ENCODE data around the gene NR1D1. TPM values are rescaled to one million over a fixed set of nuclear protein-coding genes. Genes with fewer than 3 reads are reported as not detected.

Gene NR1D1
- total RNA-seq, 4 donors from 2014 or later = 62.1 to 184 (median 96.0) TPM

DNA sequence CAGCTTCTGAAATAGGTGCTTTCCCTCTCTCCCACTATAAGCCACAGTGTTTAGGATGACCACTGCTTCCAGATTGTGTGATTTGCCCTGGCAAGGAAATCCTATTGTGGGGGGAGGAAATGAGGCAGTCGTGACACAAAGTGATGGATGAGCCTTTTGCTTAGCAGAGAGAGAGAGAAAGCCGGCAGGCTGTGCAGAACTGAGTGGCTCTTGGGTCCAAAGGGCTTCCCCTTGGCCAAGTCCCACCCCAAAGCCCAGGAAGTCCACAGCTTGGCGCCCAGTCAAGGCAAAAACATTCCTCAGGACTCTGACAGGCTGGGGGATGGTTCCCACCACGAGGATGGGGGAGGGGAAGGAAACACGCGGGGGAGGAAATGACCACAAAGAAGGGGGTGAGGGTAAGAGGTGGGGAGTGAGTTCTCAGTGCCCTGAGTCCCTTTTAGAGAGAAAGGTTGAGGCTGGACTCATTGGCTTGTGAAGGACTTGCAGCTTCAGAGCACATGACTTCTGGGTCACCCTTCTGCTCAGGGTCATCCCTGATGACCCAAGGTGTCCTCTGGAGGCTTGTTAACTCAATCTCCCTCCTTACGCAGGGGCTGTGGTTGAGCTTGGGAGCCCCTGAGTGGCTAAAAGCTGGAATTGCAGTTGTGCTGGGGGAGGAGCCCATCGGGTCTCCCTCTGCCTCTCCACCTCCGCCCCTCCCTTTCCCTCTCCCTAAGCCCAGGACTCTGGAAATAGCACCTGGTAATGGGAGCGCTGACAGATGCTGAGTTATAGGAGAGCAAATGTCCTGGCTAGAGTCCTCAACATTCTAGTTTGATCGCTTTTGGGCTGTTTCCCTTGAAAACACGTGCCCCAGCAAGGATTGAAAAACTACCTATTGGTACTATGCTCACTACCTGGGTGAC, 11.1 kb upstream of the NR1D1 start:
- WGBS = under 1% methylated on average over 12 of the region's 12 CpGs
- Histone ChIP-seq H3K9me3 (no peaks in the 10 kb centered on the region), H3K4me3 (peak overlapping the region; percentile 46), H3K27me3 (no peaks in the 10 kb centered on the region), H3K27ac (peak overlapping the region; percentile 94), H3K4me1 (peaks cover 83% of the 10 kb centered on the region), H3K36me3 (no peaks in the 10 kb centered on the region)
- TF ChIP-seq, protein P1, sequence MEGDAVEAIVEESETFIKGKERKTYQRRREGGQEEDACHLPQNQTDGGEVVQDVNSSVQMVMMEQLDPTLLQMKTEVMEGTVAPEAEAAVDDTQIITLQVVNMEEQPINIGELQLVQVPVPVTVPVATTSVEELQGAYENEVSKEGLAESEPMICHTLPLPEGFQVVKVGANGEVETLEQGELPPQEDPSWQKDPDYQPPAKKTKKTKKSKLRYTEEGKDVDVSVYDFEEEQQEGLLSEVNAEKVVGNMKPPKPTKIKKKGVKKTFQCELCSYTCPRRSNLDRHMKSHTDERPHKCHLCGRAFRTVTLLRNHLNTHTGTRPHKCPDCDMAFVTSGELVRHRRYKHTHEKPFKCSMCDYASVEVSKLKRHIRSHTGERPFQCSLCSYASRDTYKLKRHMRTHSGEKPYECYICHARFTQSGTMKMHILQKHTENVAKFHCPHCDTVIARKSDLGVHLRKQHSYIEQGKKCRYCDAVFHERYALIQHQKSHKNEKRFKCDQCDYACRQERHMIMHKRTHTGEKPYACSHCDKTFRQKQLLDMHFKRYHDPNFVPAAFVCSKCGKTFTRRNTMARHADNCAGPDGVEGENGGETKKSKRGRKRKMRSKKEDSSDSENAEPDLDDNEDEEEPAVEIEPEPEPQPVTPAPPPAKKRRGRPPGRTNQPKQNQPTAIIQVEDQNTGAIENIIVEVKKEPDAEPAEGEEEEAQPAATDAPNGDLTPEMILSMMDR (IDR thresholded peaks at IDR 0.05) = peak; percentile 84 to 90
- peak in 2 of 3 donors; percentile 13 to 55 for TF ChIP-seq POLR2AphosphoS5 (IDR thresholded peaks at IDR 0.05)
- TF ChIP-seq EP300 (IDR thresholded peaks at IDR 0.05) = no peak
- no peak for TF ChIP-seq POLR2A (IDR thresholded peaks at IDR 0.05)
- DNase-seq (ENCODE audit: low spot score in 2 of 2) = peak; percentile 93 to 94

DNA sequence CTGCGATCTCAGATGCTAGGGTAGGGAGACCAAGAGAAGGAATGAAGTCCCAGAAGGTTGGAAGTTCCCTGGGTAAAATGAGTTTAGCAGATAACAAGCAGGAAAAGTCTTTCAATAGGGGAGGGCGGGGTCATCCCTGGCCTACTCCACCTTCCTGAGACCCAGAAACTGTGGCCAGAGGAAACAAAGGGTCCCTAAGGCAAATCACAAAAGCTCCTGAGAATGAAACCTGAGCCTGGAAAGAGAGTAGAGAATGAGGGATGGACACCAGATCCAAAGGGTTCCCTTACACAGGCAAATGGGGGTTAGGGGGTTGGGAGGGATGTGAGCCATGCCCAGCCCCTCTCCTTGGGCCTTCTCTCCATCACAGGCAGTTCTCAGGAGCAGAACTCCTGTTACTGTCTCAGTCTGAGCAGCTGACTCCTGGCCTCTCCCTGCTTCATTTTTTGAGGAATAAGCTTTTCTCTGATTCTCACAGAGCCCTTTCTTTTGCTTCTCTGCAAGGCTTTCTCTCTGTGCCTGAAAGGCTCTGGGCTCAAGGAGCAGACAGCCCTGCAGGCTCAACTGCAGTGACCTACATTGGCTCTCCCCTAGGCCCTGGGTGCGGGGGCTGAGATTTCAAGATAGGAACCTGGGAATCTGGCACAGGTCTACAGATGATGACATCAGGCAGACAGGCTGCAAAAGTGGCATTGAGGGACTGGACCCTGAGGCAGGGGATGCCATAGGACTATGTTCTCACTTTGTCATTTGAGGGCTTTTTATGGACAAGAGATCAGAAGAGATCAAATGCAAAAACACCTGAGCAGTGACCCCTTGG, 9.8 kb upstream of the NR1D1 start:
- H3K9me3 ChIP-seq = no peaks in the 10 kb centered on the region
- H3K36me3 ChIP-seq = no peaks in the 10 kb centered on the region
- no peak overlapping the region for H3K4me3 ChIP-seq
- peak overlapping the region; percentile 94 for H3K27ac ChIP-seq
- H3K4me1 ChIP-seq = peaks cover 96% of the 10 kb centered on the region
- DNase-seq (ENCODE audit: low spot score in 2 of 2) = no peak
- no peaks in the 10 kb centered on the region for H3K27me3 ChIP-seq
- WGBS = 63% methylated on average over 3 of the region's 3 CpGs
- TF ChIP-seq POLR2A (IDR thresholded peaks at IDR 0.05) (no peak), EP300 (IDR thresholded peaks at IDR 0.05) (no peak), POLR2AphosphoS5 (IDR thresholded peaks at IDR 0.05) (no peak)
- TF ChIP-seq, protein P1 (IDR thresholded peaks at IDR 0.05) = no peak

DNA sequence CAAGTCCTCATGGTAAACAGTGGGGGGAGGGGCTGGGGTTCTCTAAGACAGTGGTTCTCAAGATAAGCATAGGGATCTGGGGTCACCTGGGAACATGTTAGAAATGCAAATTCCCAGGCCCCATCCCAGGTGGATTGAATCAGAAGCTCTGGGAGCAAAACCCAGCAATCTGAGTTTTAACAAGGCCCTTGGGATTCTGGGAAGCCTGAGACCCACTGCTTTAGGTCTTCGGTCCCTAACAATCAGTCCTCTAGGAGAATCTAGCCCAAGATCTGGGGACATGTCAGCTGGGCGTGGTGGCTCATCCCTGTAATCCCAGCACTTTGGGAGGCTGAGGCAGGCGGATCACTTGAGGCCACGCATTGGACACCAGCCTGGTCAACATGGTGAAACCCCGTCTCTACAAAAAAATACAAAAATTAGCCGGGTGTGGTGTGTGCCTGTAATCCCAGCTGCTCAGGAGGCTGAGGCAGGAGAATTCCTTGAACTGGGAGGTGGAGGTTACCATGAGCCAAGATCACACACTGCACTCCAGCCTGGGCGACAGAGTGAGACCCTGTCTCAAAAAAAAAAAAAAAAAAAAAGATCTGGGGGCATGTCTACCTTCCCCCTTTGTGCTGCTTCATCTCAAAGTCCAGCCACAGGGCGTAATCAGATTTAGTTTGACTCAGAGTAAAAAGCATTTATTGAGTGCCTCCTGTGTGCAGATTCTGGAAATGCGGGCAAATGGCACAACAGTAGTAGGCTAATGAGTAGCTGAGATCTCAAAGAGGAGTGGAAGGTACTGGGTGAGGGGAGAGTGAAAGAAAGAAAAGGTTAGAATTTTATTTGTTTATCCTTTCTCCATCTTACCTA, 8.8 kb upstream of the NR1D1 start:
- H3K9me3 ChIP-seq = no peaks in the 10 kb centered on the region
- no peak for DNase-seq (ENCODE audit: low spot score in 2 of 2)
- 82% methylated on average over 8 of the region's 9 CpGs for WGBS
- H3K36me3 ChIP-seq = no peaks in the 10 kb centered on the region
- H3K4me1 ChIP-seq = peaks cover 100% of the 10 kb centered on the region
- H3K27me3 ChIP-seq = no peaks in the 10 kb centered on the region
- no peak overlapping the region for H3K4me3 ChIP-seq
- TF ChIP-seq EP300 (IDR thresholded peaks at IDR 0.05) (no peak), POLR2AphosphoS5 (IDR thresholded peaks at IDR 0.05) (no peak), POLR2A (IDR thresholded peaks at IDR 0.05) (no peak)
- TF ChIP-seq, protein P1 (IDR thresholded peaks at IDR 0.05) = no peak
- peak overlapping the region; percentile 94 for H3K27ac ChIP-seq

DNA sequence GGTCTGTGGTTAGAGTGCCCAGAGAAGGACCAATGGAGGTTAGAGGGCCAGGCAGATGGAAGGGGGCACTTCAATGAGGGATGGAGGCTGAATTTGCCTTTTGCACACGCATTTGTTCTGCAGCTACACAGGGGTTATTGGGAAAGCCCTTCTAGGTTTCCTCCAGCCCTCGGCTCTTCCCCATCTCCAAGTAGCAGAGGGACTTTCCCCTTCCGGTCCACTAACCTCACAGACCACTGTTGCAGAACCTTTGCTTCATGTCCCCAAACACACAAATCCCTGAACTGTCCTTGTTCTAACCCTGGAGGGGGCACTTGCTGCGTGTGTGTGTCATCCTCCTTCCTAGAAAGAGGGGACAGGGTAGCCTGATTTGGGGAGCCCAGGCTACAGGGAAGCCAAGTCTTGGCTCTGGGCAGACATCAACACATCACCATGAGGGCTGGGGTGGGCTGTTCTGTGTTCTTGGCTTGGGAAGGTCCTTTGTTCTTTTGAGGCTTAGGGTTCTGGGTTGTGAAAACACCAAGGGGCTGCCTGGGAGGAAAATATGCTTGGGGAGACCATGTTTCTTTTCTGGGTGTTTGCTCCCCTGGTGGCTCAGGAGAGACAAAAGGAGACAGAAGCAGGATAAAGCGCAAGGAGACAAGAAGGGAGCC, 7.3 kb upstream of the NR1D1 start:
- no peaks in the 10 kb centered on the region for H3K36me3 ChIP-seq
- no peaks in the 10 kb centered on the region for H3K9me3 ChIP-seq
- peak in 1 of 2 donors; percentile 66 for TF ChIP-seq POLR2A (IDR thresholded peaks at IDR 0.05)
- TF ChIP-seq, protein P1 (IDR thresholded peaks at IDR 0.05) = no peak
- no peak for TF ChIP-seq POLR2AphosphoS5 (IDR thresholded peaks at IDR 0.05)
- no peak for TF ChIP-seq EP300 (IDR thresholded peaks at IDR 0.05)
- WGBS = 12% methylated on average over 5 of the region's 5 CpGs
- peak overlapping the region; percentile 94 for H3K27ac ChIP-seq
- no peak overlapping the region for H3K4me3 ChIP-seq
- no peaks in the 10 kb centered on the region for H3K27me3 ChIP-seq
- DNase-seq (ENCODE audit: low spot score in 2 of 2) = no peak
- peaks cover 100% of the 10 kb centered on the region for H3K4me1 ChIP-seq

All from suprapubic skin (tissue), 4 donors.